ENCODE data around the gene TTC28.
"Not testable (repeated sequence)": the region's sequence is repeated elsewhere in the genome, so short reads cannot be mapped to it uniquely, and the experiment has no call there.

The TTC28 gene

GRCh38 chr22:28180804-28181731 is 498.6 kb downstream of the TTC28 start:
- DNase-seq (ENCODE audit: low read depth), result no peak

DNA sequence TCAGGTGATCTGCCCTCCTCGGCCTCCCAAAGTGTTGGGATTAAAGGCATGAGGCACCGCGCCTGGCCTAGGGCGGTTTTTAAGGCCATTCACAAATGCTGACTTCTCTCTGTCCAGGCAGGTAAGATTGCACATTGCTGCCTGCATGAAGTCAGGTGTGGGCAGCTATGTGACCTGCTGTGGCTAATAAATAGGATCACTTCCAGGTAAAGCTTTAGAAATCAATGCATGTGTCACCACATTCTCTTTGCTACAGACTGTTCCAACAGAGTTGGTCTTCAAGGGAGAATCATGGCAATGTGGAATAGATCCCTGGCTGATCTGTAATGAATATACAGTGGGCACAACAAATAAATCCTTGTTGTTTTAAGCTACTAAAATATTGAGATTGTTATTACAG is 500.2 kb downstream of the TTC28 start:
- DNase-seq (ENCODE audit: low read depth), result no peak

DNA sequence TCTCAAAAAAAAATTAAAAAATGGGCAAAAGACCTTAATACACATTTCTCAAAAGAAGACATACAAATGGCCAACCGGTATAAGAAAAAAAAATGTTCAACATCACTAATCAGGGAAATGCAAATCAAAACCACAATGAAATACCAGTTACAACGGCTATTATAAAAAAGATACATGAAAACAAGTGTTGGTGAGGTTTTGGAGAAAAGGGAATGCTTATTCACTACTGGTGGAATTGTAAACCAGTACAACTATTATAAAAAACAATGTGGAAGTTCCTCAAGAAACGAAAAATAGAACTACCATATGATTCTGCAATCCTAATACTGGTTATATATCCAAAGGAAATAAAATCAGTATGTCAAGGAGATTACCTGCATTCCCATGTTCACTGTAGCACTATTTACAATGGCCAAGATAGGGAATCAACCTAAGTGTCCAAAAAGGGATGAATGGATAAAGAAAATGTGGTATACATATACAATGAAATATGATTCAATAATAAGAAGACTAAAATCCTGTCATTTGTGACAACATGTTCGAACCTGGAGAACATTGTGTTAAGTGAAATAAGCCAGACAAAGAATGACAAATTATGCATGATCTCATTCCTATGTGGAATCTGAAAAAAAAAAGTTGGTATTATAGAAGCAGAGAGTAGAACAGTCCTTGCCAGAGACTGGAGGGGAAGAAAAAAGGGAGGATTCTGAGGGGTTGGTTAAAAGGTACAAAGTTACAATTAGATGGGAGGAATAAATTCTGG is 503.7 kb downstream of the TTC28 start:
- DNase-seq (ENCODE audit: low read depth), result no peak

DNA sequence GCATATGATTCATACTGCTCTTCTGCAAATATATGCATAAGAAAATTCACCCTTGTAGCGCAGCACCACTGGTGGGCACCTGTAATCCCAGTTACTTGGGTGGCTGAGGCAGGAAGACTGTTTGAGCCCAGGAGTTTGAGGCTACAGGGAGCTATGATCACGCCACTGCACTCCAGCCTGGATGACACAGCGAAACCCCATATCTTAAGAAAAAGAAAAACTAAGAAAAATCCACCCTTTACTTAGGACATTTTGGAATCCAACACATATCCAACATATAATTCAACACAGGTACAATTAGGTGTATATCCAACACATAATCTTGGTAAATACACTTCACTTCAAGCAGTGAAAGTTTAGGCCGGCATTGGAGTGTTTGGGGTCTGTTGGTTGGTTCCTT is 505.1 kb downstream of the TTC28 start:
- DNase-seq (ENCODE audit: low read depth), result no peak

DNA sequence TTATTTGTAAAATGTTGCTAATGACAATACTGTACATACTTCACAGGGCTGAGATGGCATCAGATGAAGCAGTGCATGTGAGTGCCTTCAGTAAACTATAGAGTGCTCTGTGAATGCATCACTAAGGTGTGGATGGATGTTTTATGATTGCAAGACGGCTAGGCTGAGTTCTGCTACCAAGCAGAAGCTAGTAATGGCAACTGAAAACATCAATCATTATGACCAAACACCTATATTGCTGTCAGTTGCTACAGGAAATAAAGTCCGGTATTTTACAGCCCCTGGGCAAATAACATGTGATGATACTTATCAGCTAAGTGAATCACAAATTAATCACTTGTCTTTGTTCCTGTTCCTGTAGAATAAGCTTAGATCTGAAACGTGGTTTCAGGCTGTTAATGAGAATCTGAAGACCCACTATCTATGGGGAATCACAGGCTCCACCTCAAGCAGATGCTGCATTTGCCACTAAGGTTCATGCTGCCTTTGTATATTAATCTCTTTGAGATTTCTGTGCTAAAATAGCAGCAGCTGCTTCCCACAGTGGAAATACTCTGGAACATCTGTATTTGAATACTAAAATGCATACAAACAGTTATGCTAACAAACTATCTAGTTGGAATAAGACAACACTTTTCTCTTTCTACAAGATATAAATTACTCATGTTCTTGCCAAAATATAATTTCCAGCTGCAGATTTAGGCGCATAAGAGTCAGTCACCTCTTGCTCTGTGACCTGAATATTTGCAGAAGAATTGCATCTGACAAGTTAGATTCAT is 506.6 kb downstream of the TTC28 start:
- DNase-seq (ENCODE audit: low read depth), result no peak

DNA sequence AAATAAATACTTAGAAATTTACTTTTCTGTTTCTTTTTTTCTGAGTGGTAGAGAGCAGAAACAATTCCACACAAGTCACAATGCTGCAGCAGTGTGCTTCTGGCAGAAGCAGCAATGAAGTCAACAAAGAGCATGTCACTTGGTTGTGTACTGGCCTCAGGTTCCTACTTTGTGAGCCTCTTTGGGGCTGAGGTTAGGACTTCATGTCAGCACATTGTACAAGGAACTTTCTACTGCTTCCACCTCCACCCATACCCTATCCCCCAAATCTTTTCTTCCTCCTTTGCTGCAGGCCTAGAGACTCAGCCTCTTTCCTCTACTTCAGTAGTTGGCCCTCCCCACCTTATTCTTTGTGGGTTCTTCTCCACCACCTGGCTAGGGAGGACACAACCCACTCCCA is 507.9 kb downstream of the TTC28 start:
- DNase-seq (ENCODE audit: low read depth), result no peak

GRCh38 chr22:28171115-28171514 is 508.5 kb downstream of the TTC28 start:
- no peak for DNase-seq (ENCODE audit: low read depth)

- DNase-seq (ENCODE audit: low read depth), result not testable (repeated sequence)
Observed at GRCh38 chr22:28169314-28169713, 510.3 kb downstream of the TTC28 start.

DNA sequence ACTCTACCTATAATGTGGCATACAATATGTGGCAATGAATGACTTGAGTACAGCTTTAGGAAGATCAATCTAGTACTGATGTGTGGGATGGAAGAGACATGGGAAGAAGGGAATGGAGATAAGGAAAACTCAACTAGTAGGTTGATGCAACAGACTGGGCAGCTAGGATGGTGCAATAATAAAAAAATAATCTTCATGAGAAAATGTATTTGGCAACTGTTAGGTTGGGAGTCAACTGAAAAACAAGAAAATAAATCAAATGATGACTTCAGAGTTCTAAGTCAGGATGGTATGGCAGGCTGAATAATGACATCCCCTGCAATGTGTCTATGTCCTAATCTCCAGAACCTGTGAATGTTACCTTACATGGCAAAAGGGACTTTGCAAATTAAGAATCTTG is 523.8 kb downstream of the TTC28 start:
- no peak for DNase-seq (ENCODE audit: low read depth)

GRCh38 chr22:28154861-28155260 is 524.8 kb downstream of the TTC28 start:
- no peak for DNase-seq (ENCODE audit: low read depth)

DNA sequence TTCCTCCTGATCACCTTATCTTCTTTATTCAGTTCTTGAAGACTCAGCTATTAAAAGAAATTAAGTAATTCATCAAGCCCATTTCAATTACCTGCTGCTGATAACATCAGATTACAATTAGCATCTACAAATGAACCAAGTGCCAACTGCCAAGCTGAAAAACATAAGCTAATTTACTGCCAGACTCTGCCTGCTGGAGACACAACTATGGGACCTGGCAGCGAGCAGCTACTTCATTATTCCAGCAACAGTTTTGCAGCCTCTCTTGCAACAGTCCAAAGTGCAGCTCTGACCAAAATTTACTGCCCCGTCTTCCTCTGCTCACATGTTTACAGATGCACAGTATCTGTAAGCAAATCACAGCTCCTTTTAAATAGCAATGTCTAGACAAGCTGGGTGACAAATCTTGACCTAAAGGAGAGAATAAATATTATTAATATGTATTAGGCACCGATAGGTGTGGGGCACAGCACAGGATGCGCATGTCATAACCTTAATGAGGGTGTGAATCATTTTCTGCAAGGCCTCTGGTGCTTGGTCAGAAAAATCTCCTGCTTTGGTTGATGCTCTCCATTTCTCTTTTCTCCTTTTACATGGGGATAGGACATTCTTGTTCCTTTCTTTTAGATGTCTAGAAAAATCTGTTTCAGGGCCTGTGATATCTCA is 528.4 kb downstream of the TTC28 start:
- no peak for DNase-seq (ENCODE audit: low read depth)

- DNase-seq (ENCODE audit: low read depth), result no peak
Observed at GRCh38 chr22:28148816-28149465, 530.7 kb downstream of the TTC28 start.

GRCh38 chr22:28147401-28147800 is 532.2 kb downstream of the TTC28 start:
- no peak for DNase-seq (ENCODE audit: low read depth)

- no peak for DNase-seq (ENCODE audit: low read depth)
Observed at GRCh38 chr22:28146401-28147314, 533.0 kb downstream of the TTC28 start.

DNA sequence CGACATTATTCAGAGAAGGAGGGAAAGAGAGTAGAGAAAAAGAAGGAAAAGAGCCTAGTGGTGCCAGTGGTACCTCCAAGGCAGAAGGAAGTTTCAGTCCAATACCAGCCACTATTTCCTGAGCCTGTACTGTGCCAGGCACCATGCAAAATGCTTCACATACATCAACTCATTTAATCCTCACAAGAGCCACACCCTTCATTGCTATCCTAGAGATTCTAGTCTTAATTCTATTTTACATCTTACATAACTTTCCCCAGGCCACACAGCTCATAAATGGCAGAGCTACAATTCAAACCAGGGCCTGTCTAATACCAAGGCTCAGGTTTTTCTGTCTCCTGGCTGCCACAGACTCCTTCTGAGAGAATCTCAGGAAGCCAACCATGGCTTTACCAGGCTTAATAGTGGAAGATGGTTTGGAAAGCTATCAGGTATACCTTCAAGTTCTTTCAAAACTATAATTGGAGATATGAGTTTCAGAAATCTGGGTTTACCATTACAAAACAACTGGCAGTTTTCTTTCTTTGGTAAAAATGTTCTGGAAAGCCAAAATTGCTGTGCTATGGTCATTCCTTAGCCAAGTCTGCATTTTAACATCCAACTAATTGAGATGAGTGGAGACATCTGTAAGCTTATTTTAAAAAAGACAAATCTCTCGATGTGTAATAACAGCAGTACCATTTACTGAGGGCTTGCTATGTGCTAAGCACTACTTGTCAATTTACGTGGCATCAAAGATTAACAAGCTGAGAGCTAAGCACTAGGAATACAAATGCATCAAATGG is 535.5 kb downstream of the TTC28 start:
- DNase-seq (ENCODE audit: low read depth), result no peak

- DNase-seq (ENCODE audit: low read depth), result no peak
Observed at GRCh38 chr22:28143241-28143865, 536.3 kb downstream of the TTC28 start.

- no peak for DNase-seq (ENCODE audit: low read depth)
Observed at GRCh38 chr22:28142361-28142961, 537.2 kb downstream of the TTC28 start.

DNA sequence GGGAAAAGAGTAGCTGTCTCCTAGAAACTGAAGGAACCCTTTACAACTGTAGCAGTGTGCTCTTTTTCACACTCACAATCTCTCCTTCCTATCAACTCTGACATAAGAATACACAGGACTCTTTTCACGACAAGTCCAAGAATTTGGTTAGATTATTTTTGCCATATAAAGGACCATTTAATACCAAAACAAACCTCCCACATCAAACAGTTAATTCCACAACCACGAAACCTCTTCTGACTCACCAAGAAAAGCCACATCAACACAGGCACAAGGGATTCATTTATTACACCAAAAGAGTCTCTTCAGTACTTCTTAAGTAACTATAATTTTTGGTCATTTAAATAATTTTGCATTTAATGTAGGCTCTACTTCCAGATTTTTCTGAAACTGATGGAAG is 538.0 kb downstream of the TTC28 start:
- no peak for DNase-seq (ENCODE audit: low read depth)

- DNase-seq (ENCODE audit: low read depth), result no peak
Observed at GRCh38 chr22:28139961-28140360, 539.7 kb downstream of the TTC28 start.
